ENCODE results near the gene AVL9. TPM values are rescaled to one million over a fixed set of nuclear protein-coding genes. Genes with fewer than 3 reads are reported as not detected.
"Not testable (repeated sequence)": the region's sequence is repeated elsewhere in the genome, so short reads cannot be mapped to it uniquely, and the experiment has no call there.

The AVL9 gene
- total RNA-seq, 1 donor from 2014 or later = 39.8 TPM

GRCh38 chr7:32494946-32495297, 367 bp upstream of the AVL9 start:
- no peak for DNase-seq (ENCODE audit: low spot score)
- H3K36me3 ChIP-seq = no peaks in the 10 kb centered on the region
- TF ChIP-seq EZH2phosphoT487 (IDR thresholded peaks at IDR 0.05) (no peak), CTCF (IDR thresholded peaks at IDR 0.05) (no peak), EZH2 (IDR thresholded peaks at IDR 0.05) (no peak)
- peaks cover 5% of the 10 kb centered on the region for H3K9me3 ChIP-seq (ENCODE audit: low read depth)
- Mint-ChIP-seq H3K4me1 (peaks cover 8% of the 10 kb centered on the region), H3K27ac (no peak overlapping the region), H3K27me3 (ENCODE audit: insufficient read depth, low read depth) (peaks cover 5% of the 10 kb centered on the region), H3K36me3 (peaks cover 10% of the 10 kb centered on the region), H3K4me3 (peak overlapping the region; percentile 94), H3K9me3 (peaks cover 6% of the 10 kb centered on the region)
- H3K27me3 ChIP-seq = no peaks in the 10 kb centered on the region
- H3K4me3 ChIP-seq = peak overlapping the region; percentile 73
- peak overlapping the region; percentile 86 for H3K4me2 ChIP-seq
- H3K27ac ChIP-seq = no peak overlapping the region
- H3K9ac ChIP-seq = peak overlapping the region; percentile 22
- peaks cover 22% of the 10 kb centered on the region for H3F3A ChIP-seq (ENCODE audit: low read depth)
- H3K4me1 ChIP-seq = no peaks in the 10 kb centered on the region
- H4K20me1 ChIP-seq (ENCODE audit: low read depth) = no peaks in the 10 kb centered on the region
- H2AFZ ChIP-seq (replicated peaks) = peak overlapping the region; percentile 90
- H3K79me2 ChIP-seq (ENCODE audit: low read depth) = peaks cover 44% of the 10 kb centered on the region

GRCh38 chr7:32496052-32496813, 944 bp downstream of the AVL9 start:
- Histone ChIP-seq H4K20me1 (ENCODE audit: low read depth) (peaks cover 7% of the 10 kb centered on the region), H3F3A (ENCODE audit: low read depth) (peaks cover 17% of the 10 kb centered on the region), H2AFZ (replicated peaks) (peak overlapping the region; percentile 96), H3K79me2 (ENCODE audit: low read depth) (peaks cover 55% of the 10 kb centered on the region), H3K27ac (peak overlapping the region; percentile 94), H3K4me2 (peak overlapping the region; percentile 94), H3K4me3 (peak overlapping the region; percentile 73), H3K9me3 (ENCODE audit: low read depth) (peaks cover 5% of the 10 kb centered on the region), H3K4me1 (no peaks in the 10 kb centered on the region), H3K36me3 (no peaks in the 10 kb centered on the region), H3K9ac (peak overlapping the region; percentile 18), H3K27me3 (no peaks in the 10 kb centered on the region)
- peaks cover 5% of the 10 kb centered on the region for H3K4me1 Mint-ChIP-seq
- H3K9me3 Mint-ChIP-seq = peaks cover 16% of the 10 kb centered on the region
- H3K27ac Mint-ChIP-seq = peak overlapping the region; percentile 84
- TF ChIP-seq CTCF (IDR thresholded peaks at IDR 0.05) (no peak), EZH2phosphoT487 (IDR thresholded peaks at IDR 0.05) (no peak), EZH2 (IDR thresholded peaks at IDR 0.05) (no peak)
- peaks cover 12% of the 10 kb centered on the region for H3K36me3 Mint-ChIP-seq
- H3K27me3 Mint-ChIP-seq (ENCODE audit: insufficient read depth, low read depth) = peaks cover 5% of the 10 kb centered on the region
- no peak for DNase-seq (ENCODE audit: low spot score)
- H3K4me3 Mint-ChIP-seq = peak overlapping the region; percentile 94

GRCh38 chr7:32499755-32500154, 4.5 kb downstream of the AVL9 start:
- not testable (repeated sequence) for H3K36me3 ChIP-seq; H3K27ac Mint-ChIP-seq; H3K27me3 ChIP-seq; H3K9me3 ChIP-seq (ENCODE audit: low read depth); H3K4me1 ChIP-seq; H3K9ac ChIP-seq; H3K4me1 Mint-ChIP-seq; H3K27ac ChIP-seq; H3K4me3 Mint-ChIP-seq; H2AFZ ChIP-seq (replicated peaks); H3K27me3 Mint-ChIP-seq (ENCODE audit: insufficient read depth, low read depth); H3K4me2 ChIP-seq; H3K4me3 ChIP-seq; DNase-seq (ENCODE audit: low spot score)
- Histone ChIP-seq H3F3A (ENCODE audit: low read depth) (peaks cover 11% of the 10 kb centered on the region), H3K79me2 (ENCODE audit: low read depth) (peaks cover 89% of the 10 kb centered on the region), H4K20me1 (ENCODE audit: low read depth) (peaks cover 15% of the 10 kb centered on the region)
- Mint-ChIP-seq H3K9me3 (peaks cover 31% of the 10 kb centered on the region), H3K36me3 (peaks cover 24% of the 10 kb centered on the region)

- H3K4me2 ChIP-seq = not testable (repeated sequence)
- peaks cover 31% of the 10 kb centered on the region for H3K9me3 Mint-ChIP-seq
- H4K20me1 ChIP-seq (ENCODE audit: low read depth) = peaks cover 15% of the 10 kb centered on the region
Observed at GRCh38 chr7:32500216-32500615, 4.9 kb downstream of the AVL9 start.

More at GRCh38 chr7:32500216-32500615, 4.9 kb downstream of the AVL9 start:
- H3K27ac Mint-ChIP-seq; H3K27me3 ChIP-seq; H3K4me3 Mint-ChIP-seq; H3K9me3 ChIP-seq (ENCODE audit: low read depth); H3K36me3 ChIP-seq; H3K4me1 ChIP-seq; DNase-seq (ENCODE audit: low spot score); H3K27me3 Mint-ChIP-seq (ENCODE audit: insufficient read depth, low read depth); H3K4me1 Mint-ChIP-seq; H3K27ac ChIP-seq; H3K9ac ChIP-seq; H3K4me3 ChIP-seq; H2AFZ ChIP-seq (replicated peaks): not testable (repeated sequence)
- peaks cover 24% of the 10 kb centered on the region for H3K36me3 Mint-ChIP-seq
- Histone ChIP-seq H3F3A (ENCODE audit: low read depth) (peaks cover 11% of the 10 kb centered on the region), H3K79me2 (ENCODE audit: low read depth) (peaks cover 94% of the 10 kb centered on the region)

Measured in neural progenitor cell (in vitro differentiated cells).